IMR-90 (cell line): ENCODE results near the gene GADL1. TPM values are rescaled to one million over a fixed set of nuclear protein-coding genes. Genes with fewer than 3 reads are reported as not detected.

Source experiments
- ATAC-seq: fragments of 200-7000 bp; cut with Tn5 transposase; 2 replicates; pipeline ENCODE4 v1.9.1; 2020; ENCODE audit warnings: low read depth, mild to moderate bottlenecking, moderate library complexity
- BruUV-seq: library from RNA; stranded (reverse); fragments of 400-500 nt; replicated peaks from 2 replicates; lab custom pipeline; 2021; lab: Mats Ljungman, UMichigan
- CTCF ChIA-PET: fragments of 300-600 bp; formaldehyde crosslinking; extraction: SDS; loops from one replicate; lab custom pipeline; 2021; ENCODE audit warnings: antibody characterized with exemption; lab: Yijun Ruan, JAX
- POLR2A ChIA-PET: fragments of 300-600 bp; sonication (Branson Sonifier 250); formaldehyde crosslinking; loops from one replicate; lab custom pipeline; 2022; ENCODE audit warnings: antibody characterized with exemption; ENCODE audit not compliant: unreplicated experiment; lab: Charles Lee
- DNase-seq: peaks from one replicate; pipeline ENCODE4 v3.0.0; 2013
- H2AFZ ChIP-seq: replicated peaks from 2 replicates; pipeline ENCODE3; 2013; ENCODE audit warnings: low read length, mild to moderate bottlenecking; ENCODE audit not compliant: poor library complexity
- H2AK5ac ChIP-seq: 2 replicates; pipeline ENCODE4 v1.6.1; 2013; ENCODE audit warnings: low read depth, low read length, inconsistent platforms
- H2AK9ac ChIP-seq: replicated peaks from 2 replicates; pipeline ENCODE3; 2013; ENCODE audit warnings: mild to moderate bottlenecking, low read depth, low read length, moderate library complexity; ENCODE audit not compliant: poor library complexity
- H2BK120ac ChIP-seq: 2 replicates; pipeline ENCODE4 v1.6.1; 2013; ENCODE audit warnings: low read depth, low read length, inconsistent platforms
- H2BK15ac ChIP-seq: 3 replicates; pipeline ENCODE4 v1.6.1; 2013; ENCODE audit warnings: low read depth, low read length, inconsistent platforms
- H2BK20ac ChIP-seq: 2 replicates; pipeline ENCODE4 v1.6.1; 2013; ENCODE audit warnings: low read depth, mild to moderate bottlenecking, inconsistent platforms, low read length, moderate library complexity
- H2BK5ac ChIP-seq: 2 replicates; pipeline ENCODE4 v1.6.1; 2013; ENCODE audit warnings: mild to moderate bottlenecking, low read depth, low read length, inconsistent platforms; ENCODE audit not compliant: poor library complexity, severe bottlenecking
- H3K14ac ChIP-seq: replicated peaks from 2 replicates; pipeline ENCODE4 v1.6.1; 2013; ENCODE audit warnings: low read depth, low read length, inconsistent platforms
- H3K18ac ChIP-seq: 2 replicates; pipeline ENCODE4 v1.6.1; 2013; ENCODE audit warnings: low read depth, low read length, control low read depth
- H3K23ac ChIP-seq: 2 replicates; pipeline ENCODE4 v1.6.1; 2013; ENCODE audit warnings: low read depth, low read length, inconsistent platforms
- H3K27ac ChIP-seq: 2 replicates; pipeline ENCODE4 v1.5.1; 2013; ENCODE audit warnings: mild to moderate bottlenecking, control low read depth, low read length; ENCODE audit not compliant: insufficient read depth
- H3K27me3 ChIP-seq: 2 replicates; pipeline ENCODE4 v1.6.1; 2013; ENCODE audit warnings: low read length; ENCODE audit not compliant: control insufficient read depth, insufficient read depth
- H3K36me3 ChIP-seq: 2 replicates; pipeline ENCODE4 v1.6.1; 2013; ENCODE audit warnings: low read length, mixed read lengths; ENCODE audit not compliant: control insufficient read depth, insufficient read depth
- H3K4ac ChIP-seq: 2 replicates; pipeline ENCODE4 v1.6.1; 2013; ENCODE audit warnings: low read depth, low read length, inconsistent platforms
- H3K4me1 ChIP-seq: 2 replicates; pipeline ENCODE4 v1.6.1; 2013; ENCODE audit warnings: low read length, mixed read lengths; ENCODE audit not compliant: control insufficient read depth, insufficient read depth
- H3K4me2 ChIP-seq: 2 replicates; pipeline ENCODE4 v1.6.1; 2013; ENCODE audit warnings: low read depth, mild to moderate bottlenecking, control low read depth, low read length, moderate library complexity
- H3K4me3 ChIP-seq: 2 replicates; pipeline ENCODE4 v1.5.1; 2013; ENCODE audit warnings: low read depth, mild to moderate bottlenecking, control low read depth, low read length, moderate library complexity; ENCODE audit not compliant: insufficient read depth
- H3K56ac ChIP-seq: 2 replicates; pipeline ENCODE4 v1.6.1; 2013; ENCODE audit warnings: low read length, inconsistent platforms; ENCODE audit not compliant: insufficient read depth; ENCODE audit errors: extremely low read depth
- H3K79me1 ChIP-seq, 2 experiments: 2 replicates each; pipeline ENCODE4 v1.6.1; 2013; ENCODE audit warnings: low read length in 2 of 2, inconsistent platforms in 1 of 2, low read depth in 1 of 2
- H3K9ac ChIP-seq: 2 replicates; pipeline ENCODE4 v1.6.1; 2013; ENCODE audit warnings: low read depth, low read length, control low read depth
- H3K9me1 ChIP-seq: 2 replicates; pipeline ENCODE4 v1.6.1; 2013; ENCODE audit warnings: low read length, inconsistent platforms; ENCODE audit not compliant: insufficient read depth
- H3K9me3 ChIP-seq: 2 replicates; pipeline ENCODE4 v1.6.1; 2013; ENCODE audit warnings: low read length; ENCODE audit not compliant: control insufficient read depth, insufficient read depth
- H4K20me1 ChIP-seq: 2 replicates; pipeline ENCODE4 v1.6.1; 2013; ENCODE audit warnings: low read length, inconsistent platforms; ENCODE audit not compliant: insufficient read depth
- H4K5ac ChIP-seq: 2 replicates; pipeline ENCODE4 v1.6.1; 2013; ENCODE audit warnings: mild to moderate bottlenecking, low read depth, low read length, control low read depth
- H4K8ac ChIP-seq, 2 experiments: 2 replicates each; pipeline ENCODE4 v1.6.1; 2013; ENCODE audit warnings: low read depth in 2 of 2, low read length in 2 of 2, control low read depth in 1 of 2, inconsistent platforms in 1 of 2
- H4K91ac ChIP-seq: 2 replicates; pipeline ENCODE4 v1.6.1; 2013; ENCODE audit warnings: low read depth, low read length, inconsistent platforms; ENCODE audit not compliant: insufficient read depth
- BHLHE40 ChIP-seq: fragments of 150-350 bp; IDR thresholded peaks from 2 replicates; pipeline ENCODE4 v1.6.1; 2016; ENCODE audit warnings: mild to moderate bottlenecking, low read depth, low read length
- CEBPB ChIP-seq: IDR thresholded peaks from 2 replicates; pipeline ENCODE4 v1.6.1; 2012; ENCODE audit warnings: low read depth, low read length, improper control_type of control experiment
- CHD1 ChIP-seq: IDR thresholded peaks from 2 replicates; pipeline ENCODE4 v1.6.1; 2012; ENCODE audit warnings: low read depth, low read length, improper control_type of control experiment
- FOS ChIP-seq: fragments of 150-350 bp; IDR thresholded peaks from 2 replicates; pipeline ENCODE4 v1.6.1; 2016; ENCODE audit warnings: low read depth, low read length
- MAFK ChIP-seq: IDR thresholded peaks from 2 replicates; pipeline ENCODE4 v1.6.1; 2012; ENCODE audit warnings: low read depth, low read length, improper control_type of control experiment
- MXI1 ChIP-seq: IDR thresholded peaks from 2 replicates; pipeline ENCODE4 v1.6.1; 2012; ENCODE audit warnings: low read depth, mild to moderate bottlenecking, low read length, moderate library complexity, borderline replicate concordance
- NFE2L2 ChIP-seq: fragments of 150-350 bp; IDR thresholded peaks from 2 replicates; pipeline ENCODE4 v1.6.1; 2016; ENCODE audit warnings: low read depth, mild to moderate bottlenecking, low read length
- POLR2A ChIP-seq: IDR thresholded peaks from 2 replicates; pipeline ENCODE4 v1.6.1; 2012; ENCODE audit warnings: mild to moderate bottlenecking, low read depth, low read length
- RAD21 ChIP-seq: IDR thresholded peaks from 2 replicates; pipeline ENCODE4 v1.6.1; 2012; ENCODE audit warnings: low read length, improper control_type of control experiment
- RCOR1 ChIP-seq: IDR thresholded peaks from 2 replicates; pipeline ENCODE4 v1.6.1; 2012; ENCODE audit warnings: mild to moderate bottlenecking, low read length, improper control_type of control experiment; ENCODE audit not compliant: insufficient replicate concordance
- RFX5 ChIP-seq: IDR thresholded peaks from 2 replicates; pipeline ENCODE4 v1.8.0; 2012; ENCODE audit warnings: low read depth, mild to moderate bottlenecking, low read length, moderate library complexity
- SMC3 ChIP-seq: fragments of 150-350 bp; IDR thresholded peaks from 2 replicates; pipeline ENCODE4 v1.6.1; 2016; ENCODE audit warnings: low read depth, mild to moderate bottlenecking, antibody characterized with exemption, low read length, moderate library complexity
- WGBS, 2 experiments: methylation state at CpG; one replicate each; pipeline versions ENCODE4 v1.1.5 to v1.1.7; 2013; ENCODE audit warnings: missing lambda C conversion rate in 2 of 2; ENCODE audit not compliant: insufficient read length in 1 of 2; ENCODE audit errors: extremely low coverage in 2 of 2; 5-methylcytosine and 5-hydroxymethylcytosine counted together
- dilution Hi-C: fragments of 300-500 bp; cut with HindIII; formaldehyde crosslinking; loops from one replicate; pipeline ENCODE4 v1.14.3; 2018; ENCODE audit warnings: low sequenced_read_pairs; ENCODE audit not compliant: unreplicated experiment
- in situ Hi-C: fragments of 300-500 bp; cut with MboI; formaldehyde crosslinking; loops from 3 replicates; pipeline ENCODE4 v1.14.3; 2019; ENCODE audit warnings: low sequenced_read_pairs, inconsistent platforms, mixed read lengths
- intact Hi-C: fragments of 100-400 bp; cut with micrococcal nuclease; formaldehyde crosslinking; loops from 2 replicates; pipeline ENCODE4 v1.10.0; 2022
- polyA plus RNA-seq, 3 experiments: library from polyadenylated mRNA; depleted of rRNA; stranded (reverse); fragments of >200 nt; gene quantifications; 2 replicates each; pipeline ENCODE4 v1.2.3, GENCODE V29; 2012; ENCODE audit warnings: low replicate concordance in 1 of 3
- total RNA-seq: library from RNA; depleted of rRNA; stranded (reverse); fragments of >200 nt; gene quantifications from 2 replicates; pipeline ENCODE4 v1.2.3, GENCODE V29; 2012
- TF ChIP-seq, protein P1 (sequence below): fragments of 150-350 bp; IDR thresholded peaks from 2 replicates; pipeline ENCODE4 v1.6.1; 2017; ENCODE audit warnings: mild to moderate bottlenecking, antibody characterized with exemption, low read length, low read depth
- TF ChIP-seq, protein P2 (sequence below): fragments of 150-350 bp; IDR thresholded peaks from 2 replicates; pipeline ENCODE4 v1.6.1; 2016; ENCODE audit warnings: low read depth, mild to moderate bottlenecking, low read length, moderate library complexity, borderline replicate concordance

Gene GADL1
- total and polyA plus RNA-seq, 2 of the 4 experiments (the other 2 are of a cell fraction) = not detected

GRCh38 chr3:30932513-30933098, 38.1 kb upstream of the GADL1 start:
- H2AK5ac ChIP-seq = no peak overlapping the region
- POLR2A ChIA-PET = no interaction called here
- dilution Hi-C loops = no loop called here

More at GRCh38 chr3:30932513-30933098, 38.1 kb upstream of the GADL1 start:
- no peaks in the 10 kb centered on the region for H3K9me3 ChIP-seq
- no peak overlapping the region for H3K23ac ChIP-seq
- H2BK5ac ChIP-seq = no peak overlapping the region
- no TSS peak for BruUV-seq
- H4K5ac ChIP-seq = no peak overlapping the region
- no peak overlapping the region for H2BK20ac ChIP-seq
- no peak overlapping the region for H3K27ac ChIP-seq
- intact Hi-C loops (no loop called here), in situ Hi-C loops (no loop called here)
- H2AFZ ChIP-seq = no peak overlapping the region
- no peak for DNase-seq
- no peak for ATAC-seq
- no peak overlapping the region for H3K18ac ChIP-seq
- H4K91ac ChIP-seq = no peak overlapping the region
- H4K20me1 ChIP-seq = no peaks in the 10 kb centered on the region
- H3K9ac ChIP-seq = no peak overlapping the region
- CTCF ChIA-PET = interaction anchor here (1.4 kb wide), 1 partner anchor 21 kb away, joined by 3 read pairs; no protein-coding TSS in a partner anchor
- no peak overlapping the region for H2BK15ac ChIP-seq
- no peak overlapping the region for H2AK9ac ChIP-seq
- WGBS, 2 experiments = no CpG with 5 or more reads among the region's 2 CpGs
- H3K4me2 ChIP-seq = no peak overlapping the region
- no peaks in the 10 kb centered on the region for H3K79me1 ChIP-seq
- no peaks in the 10 kb centered on the region for H3K4me1 ChIP-seq
- no peak for TF ChIP-seq SMC3
- TF ChIP-seq MAFK = no peak
- TF ChIP-seq FOS = no peak
- TF ChIP-seq, protein P1, sequence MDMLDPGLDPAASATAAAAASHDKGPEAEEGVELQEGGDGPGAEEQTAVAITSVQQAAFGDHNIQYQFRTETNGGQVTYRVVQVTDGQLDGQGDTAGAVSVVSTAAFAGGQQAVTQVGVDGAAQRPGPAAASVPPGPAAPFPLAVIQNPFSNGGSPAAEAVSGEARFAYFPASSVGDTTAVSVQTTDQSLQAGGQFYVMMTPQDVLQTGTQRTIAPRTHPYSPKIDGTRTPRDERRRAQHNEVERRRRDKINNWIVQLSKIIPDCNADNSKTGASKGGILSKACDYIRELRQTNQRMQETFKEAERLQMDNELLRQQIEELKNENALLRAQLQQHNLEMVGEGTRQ = no peak
- TF ChIP-seq MXI1 = no peak
- TF ChIP-seq, protein P2, sequence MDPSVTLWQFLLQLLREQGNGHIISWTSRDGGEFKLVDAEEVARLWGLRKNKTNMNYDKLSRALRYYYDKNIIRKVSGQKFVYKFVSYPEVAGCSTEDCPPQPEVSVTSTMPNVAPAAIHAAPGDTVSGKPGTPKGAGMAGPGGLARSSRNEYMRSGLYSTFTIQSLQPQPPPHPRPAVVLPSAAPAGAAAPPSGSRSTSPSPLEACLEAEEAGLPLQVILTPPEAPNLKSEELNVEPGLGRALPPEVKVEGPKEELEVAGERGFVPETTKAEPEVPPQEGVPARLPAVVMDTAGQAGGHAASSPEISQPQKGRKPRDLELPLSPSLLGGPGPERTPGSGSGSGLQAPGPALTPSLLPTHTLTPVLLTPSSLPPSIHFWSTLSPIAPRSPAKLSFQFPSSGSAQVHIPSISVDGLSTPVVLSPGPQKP = no peak
- TF ChIP-seq NFE2L2 = no peak
- no peak for TF ChIP-seq CEBPB
- no peak for TF ChIP-seq CHD1
- TF ChIP-seq RAD21 = no peak
- TF ChIP-seq POLR2A = no peak
- no peak for TF ChIP-seq RCOR1
- no peak for TF ChIP-seq RFX5
- no peak for TF ChIP-seq BHLHE40
- no peak overlapping the region for H3K4ac ChIP-seq
- no peak overlapping the region for H2BK120ac ChIP-seq
- H3K4me3 ChIP-seq = no peak overlapping the region
- no peak overlapping the region for H3K14ac ChIP-seq
- no peak overlapping the region for H3K56ac ChIP-seq
- H3K36me3 ChIP-seq = no peaks in the 10 kb centered on the region
- H3K9me1 ChIP-seq = no peaks in the 10 kb centered on the region
- H3K27me3 ChIP-seq = no peaks in the 10 kb centered on the region
- H4K8ac ChIP-seq = no peak overlapping the region
